Superior temporal gyrus (tissue), 1 donor: ENCODE measurements around the gene KIF26A.
"Not testable (repeated sequence)": the region's sequence is repeated elsewhere in the genome, so short reads cannot be mapped to it uniquely, and the experiment has no call there.

Experiments
- DNase-seq: peaks from one replicate; pipeline ENCODE4 v3.0.0-alpha.2; 2016; ENCODE audit errors: extremely low spot score

The KIF26A gene

DNA sequence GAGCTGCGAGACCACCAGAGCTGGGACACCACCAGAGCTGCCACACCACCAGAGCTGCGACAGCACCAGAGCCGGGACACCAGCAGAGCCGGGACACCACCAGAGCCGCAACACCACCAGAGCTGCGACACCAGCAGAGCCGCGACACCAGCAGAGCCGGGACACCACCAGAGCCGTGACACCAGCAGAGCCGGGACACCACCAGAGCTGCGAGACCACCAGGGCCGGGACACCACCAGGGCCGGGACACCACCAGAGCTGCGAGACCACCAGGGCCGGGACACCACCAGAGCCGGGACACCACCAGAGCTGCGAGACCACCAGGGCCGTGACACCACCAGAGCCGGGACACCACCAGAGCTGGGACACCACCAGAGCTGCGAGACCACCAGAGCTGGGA is 69.9 kb downstream of the KIF26A start:
- DNase-seq: not testable (repeated sequence)

GRCh38 chr14:104209071-104209470 is 70.7 kb downstream of the KIF26A start:
- not testable (repeated sequence) for DNase-seq

- peak; percentile 16 for DNase-seq
These were observed 71.8 kb downstream of the KIF26A start for GRCh38 chr14:104209985-104210816.

DNA sequence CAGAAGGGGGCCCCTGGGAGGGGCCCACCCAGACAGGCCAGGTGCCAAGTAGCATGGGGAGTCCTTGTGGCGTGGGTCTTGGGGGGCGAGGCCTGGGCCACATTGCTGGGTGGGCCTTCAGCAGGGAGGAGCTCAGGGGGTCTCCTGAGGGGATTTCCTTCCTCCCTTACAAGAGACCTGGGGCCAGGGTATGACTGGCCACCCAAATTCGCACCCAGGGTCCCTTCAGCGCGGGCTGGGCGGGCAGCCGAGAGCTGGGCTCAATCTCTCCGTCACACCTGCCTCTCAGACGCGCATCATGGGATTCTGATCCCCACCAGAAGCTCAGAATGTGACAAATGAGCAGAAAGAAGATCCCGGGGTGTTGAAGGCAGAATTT is 72.4 kb downstream of the KIF26A start:
- no peak for DNase-seq

DNA sequence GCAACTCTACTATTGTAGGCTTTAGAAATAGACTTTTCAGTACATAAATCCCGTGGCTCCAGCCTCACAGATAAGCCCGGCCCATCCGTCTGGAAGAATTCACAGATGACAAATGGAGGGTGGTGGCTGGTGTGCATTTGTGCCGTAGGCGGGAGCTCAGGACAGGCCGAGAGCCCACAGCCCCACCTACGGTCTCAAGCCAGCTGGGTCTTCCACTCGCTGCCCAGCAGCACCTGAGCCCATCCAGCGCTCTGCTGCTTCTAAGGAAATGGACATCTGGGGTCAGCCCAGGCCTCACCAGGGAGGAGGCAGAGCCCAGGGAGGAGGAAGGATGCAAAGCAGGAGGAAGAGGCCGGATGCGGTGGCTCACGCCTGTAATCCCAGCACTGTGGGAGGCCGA is 72.8 kb downstream of the KIF26A start:
- no peak for DNase-seq

- no peak for DNase-seq
These were observed 73.4 kb downstream of the KIF26A start for GRCh38 chr14:104211741-104212140.

DNA sequence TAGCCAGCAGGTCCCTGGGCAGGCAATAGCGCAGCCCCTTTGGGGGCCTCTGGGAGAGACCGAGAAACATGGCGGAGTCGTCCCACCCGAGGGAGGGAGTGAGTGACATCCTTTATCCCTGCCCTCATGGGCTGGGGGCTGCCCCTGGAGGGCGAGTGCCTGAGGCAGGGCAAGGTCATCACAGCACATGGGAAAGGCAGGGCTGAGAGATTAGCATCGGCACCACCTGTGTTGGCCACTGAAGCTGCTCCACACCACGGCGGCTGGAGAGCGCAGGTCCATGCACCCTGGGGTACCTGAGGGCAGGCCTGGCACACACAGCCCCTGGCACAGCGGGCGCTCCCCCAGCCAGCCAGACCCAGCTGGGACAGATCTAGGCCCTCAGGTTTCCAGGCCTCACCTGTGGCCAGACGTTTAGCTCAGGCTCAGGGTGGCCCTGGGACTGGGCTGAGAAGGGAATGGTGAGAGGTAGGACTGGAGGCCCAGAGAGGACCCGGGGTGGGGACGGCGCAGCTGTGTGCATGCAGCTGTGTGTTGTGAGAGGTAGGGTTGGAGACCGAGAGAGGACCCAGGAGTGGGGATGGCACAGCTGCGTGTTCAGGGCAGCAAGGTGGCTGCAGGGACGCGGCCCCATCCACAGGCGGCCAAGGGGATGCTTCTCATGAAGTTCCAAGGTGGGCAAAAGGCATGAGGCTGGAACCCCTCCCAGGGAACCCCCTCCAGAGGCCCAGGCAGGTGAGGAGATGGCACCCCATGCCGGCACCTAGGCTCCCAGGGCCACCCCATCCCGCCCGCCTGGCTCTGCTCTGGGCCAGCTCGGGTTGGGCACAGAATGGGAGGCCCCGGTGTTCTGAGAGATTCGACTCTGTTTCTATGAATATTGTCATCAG is 74.1 kb downstream of the KIF26A start:
- DNase-seq: no peak

DNA sequence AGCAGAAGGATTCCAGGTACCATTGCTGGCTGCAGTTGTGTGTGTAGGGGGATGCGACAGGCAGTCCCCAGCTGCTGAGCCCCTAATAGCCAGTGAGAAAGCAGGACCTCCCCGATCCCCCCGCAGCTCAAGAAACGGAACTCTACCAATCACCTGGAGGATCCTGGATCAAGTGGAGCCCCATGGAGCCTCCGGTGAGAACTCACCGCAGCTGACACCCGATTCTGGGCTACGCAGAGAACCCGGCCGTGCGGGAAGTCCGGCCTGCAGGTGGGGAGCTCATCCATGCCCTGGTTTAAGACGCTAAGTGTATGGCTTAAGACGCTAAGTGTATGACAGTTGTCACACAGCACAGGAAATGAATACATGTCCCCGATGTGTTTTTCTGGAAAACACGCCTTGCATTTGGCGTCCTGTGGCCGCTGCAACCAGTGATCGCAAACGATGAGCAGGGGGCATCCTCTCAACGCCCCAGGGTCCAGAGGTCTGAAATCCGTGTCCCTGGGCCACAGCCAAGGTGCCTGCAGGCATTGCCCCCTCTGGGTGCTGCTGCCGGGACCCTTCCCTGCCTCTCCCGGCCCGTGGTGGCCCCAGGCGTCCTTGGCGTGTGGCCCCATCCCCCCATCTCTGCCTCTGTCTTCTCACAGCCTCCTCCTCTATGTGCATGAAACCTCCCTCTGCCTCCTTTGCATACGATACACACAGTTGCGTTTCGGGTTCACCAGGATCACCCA is 75.1 kb downstream of the KIF26A start:
- no peak for DNase-seq

GRCh38 chr14:104214431-104215218 is 76.2 kb downstream of the KIF26A start:
- no peak for DNase-seq

DNA sequence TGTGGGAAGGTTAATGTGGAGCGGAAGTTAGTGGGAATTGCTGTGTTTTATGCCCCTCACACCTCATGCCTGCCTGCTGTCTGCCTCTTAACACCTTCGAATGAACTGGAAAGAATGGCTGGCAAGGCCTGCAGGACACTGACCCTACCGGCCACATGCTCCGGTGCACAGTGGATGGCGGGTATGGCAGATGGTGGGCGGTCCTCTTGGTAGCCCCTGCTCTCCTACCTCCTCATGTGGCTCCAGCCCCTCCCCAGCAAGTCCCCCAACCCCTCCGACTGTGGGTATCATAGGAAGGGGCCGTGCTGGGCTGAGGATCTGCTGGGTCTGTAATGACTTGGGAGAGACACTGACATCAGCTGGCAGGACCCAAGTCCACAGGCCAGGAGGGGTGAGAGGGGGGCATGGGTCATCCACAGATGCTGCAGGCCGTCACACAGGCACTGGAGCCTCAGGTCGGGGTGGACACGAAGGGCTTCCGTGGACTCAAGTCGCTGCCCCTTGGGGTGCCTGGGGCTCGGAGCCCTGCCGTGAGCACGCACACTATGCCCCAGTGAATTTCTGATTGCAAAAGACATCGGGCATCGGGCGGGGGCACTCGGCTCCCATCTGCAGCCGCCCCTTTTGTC is 77.4 kb downstream of the KIF26A start:
- no peak for DNase-seq

GRCh38 chr14:104216457-104216856 is 78.1 kb downstream of the KIF26A start:
- DNase-seq: no peak

DNA sequence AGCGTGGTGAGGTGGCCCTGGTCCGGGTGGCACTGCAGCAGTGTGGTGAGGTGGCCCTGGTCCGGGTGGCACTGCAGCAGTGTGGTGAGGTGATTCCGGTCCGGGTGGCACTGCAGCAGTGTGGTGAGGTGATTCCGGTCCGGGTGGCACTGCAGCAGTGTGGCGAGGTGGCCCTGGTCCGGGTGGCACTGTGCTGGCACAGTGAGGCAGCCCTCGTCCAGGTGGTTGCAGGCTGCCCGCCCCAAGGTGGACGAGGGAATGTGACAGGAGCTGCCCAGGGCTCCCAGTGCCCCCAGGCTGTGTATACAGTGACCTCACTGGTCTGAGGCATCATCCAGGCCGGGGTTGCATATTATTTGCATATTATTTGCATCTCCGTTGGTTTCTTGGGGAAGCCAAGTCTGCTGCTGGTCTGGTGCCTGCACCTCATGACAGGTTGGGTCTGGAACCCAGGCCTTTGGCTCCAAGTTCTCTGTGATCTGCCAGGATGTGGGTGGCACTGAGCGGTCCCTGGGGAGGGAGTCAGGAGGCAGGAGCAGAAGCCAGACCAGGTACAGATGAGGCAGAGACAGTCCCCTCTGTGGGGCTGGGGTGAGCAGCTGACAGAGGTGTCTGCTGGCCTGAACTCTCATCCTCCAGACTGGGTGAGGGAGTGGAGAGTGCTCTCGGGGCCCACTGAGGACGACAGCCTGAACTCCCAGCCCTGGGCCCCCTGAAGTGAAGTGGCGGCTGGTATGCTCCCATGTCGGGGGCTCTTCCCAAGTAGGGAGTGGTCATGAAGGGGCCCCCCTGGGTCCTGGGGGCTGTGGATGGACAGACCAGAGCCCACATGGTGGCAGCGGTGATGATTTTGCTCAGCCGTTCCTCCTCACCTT is 79.3 kb downstream of the KIF26A start:
- DNase-seq: no peak

- no peak for DNase-seq
These were observed 80.2 kb downstream of the KIF26A start for GRCh38 chr14:104218361-104219180.

GRCh38 chr14:104219731-104220214 is 81.4 kb downstream of the KIF26A start:
- no peak for DNase-seq

GRCh38 chr14:104220215-104221070 is 82.1 kb downstream of the KIF26A start:
- no peak for DNase-seq

- no peak for DNase-seq
These were observed 82.8 kb downstream of the KIF26A start for GRCh38 chr14:104221071-104221625.

DNA sequence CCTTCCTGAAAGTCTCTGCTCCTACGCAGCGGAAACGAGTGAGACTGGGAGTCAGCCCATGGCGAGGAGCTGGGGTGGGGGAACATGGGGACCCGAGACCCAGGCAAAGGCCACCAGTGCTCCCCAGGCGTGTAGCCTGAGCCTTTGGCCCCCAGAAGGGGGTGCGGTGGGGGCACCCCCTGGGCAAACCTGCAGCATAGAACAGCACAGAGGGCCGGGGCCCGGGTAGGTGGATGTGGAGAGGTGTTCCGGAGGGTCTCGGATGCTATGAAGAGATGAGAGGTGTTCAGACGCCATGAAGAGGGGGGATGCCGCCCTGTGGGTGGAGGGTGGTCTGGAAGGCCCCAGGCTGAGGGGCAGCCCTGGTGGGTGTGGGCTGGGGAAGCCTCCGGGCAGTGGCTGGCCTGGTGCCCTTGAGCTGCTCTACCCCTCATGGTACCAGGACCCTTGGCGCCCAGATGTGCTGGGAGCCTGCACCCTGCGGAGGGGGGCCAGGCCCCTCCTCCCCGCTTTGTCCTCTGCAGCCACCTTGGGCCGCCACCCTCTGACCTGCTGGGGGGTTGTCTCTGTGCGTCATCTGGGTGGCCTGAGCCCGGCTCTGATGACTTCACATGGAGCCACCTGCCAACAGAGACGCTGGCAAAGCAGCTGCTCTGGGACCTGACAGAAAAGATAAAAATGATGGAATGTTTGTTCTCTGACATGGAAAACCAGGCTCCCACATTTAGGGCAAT is 83.4 kb downstream of the KIF26A start:
- DNase-seq: no peak
